ENCODE measurements around the gene SH3BP4. TPM values are rescaled to one million over a fixed set of nuclear protein-coding genes. Genes with fewer than 3 reads are reported as not detected.

Gene SH3BP4
- total RNA-seq, 4 donors from 2014 or later, result 16.5 to 32.8 (median 26.4) TPM

GRCh38 chr2:234912437-234912836 is 39.4 kb upstream of the SH3BP4 start:
- no peaks in the 10 kb centered on the region for H3K4me1 ChIP-seq
- H3K4me3 ChIP-seq, result no peak overlapping the region
- DNase-seq, result no peak
- no peaks in the 10 kb centered on the region for H3K27me3 ChIP-seq
- H3K27ac ChIP-seq, result no peak overlapping the region
- TF ChIP-seq POLR2A (IDR thresholded peaks at IDR 0.05) (no peak), CTCF (IDR thresholded peaks at IDR 0.05) (no peak)
- no peaks in the 10 kb centered on the region for H3K9me3 ChIP-seq
- H3K36me3 ChIP-seq, result no peaks in the 10 kb centered on the region

GRCh38 chr2:234913208-234913626 is 38.6 kb upstream of the SH3BP4 start:
- H3K36me3 ChIP-seq, result no peaks in the 10 kb centered on the region
- H3K4me3 ChIP-seq, result no peak overlapping the region
- H3K27me3 ChIP-seq, result no peaks in the 10 kb centered on the region
- H3K4me1 ChIP-seq, result no peaks in the 10 kb centered on the region
- TF ChIP-seq POLR2A (IDR thresholded peaks at IDR 0.05), result no peak
- TF ChIP-seq CTCF (IDR thresholded peaks at IDR 0.05), result no peak
- no peak for DNase-seq
- H3K9me3 ChIP-seq, result no peaks in the 10 kb centered on the region
- no peak overlapping the region for H3K27ac ChIP-seq

- no peaks in the 10 kb centered on the region for H3K9me3 ChIP-seq
- no peak overlapping the region for H3K4me3 ChIP-seq
- H3K27ac ChIP-seq, result no peak overlapping the region
- H3K4me1 ChIP-seq, result no peaks in the 10 kb centered on the region
- no peaks in the 10 kb centered on the region for H3K27me3 ChIP-seq
- no peaks in the 10 kb centered on the region for H3K36me3 ChIP-seq
- DNase-seq, result no peak
- no peak for TF ChIP-seq POLR2A (IDR thresholded peaks at IDR 0.05)
- TF ChIP-seq CTCF (IDR thresholded peaks at IDR 0.05), result no peak
Measured at GRCh38 chr2:234914371-234915154, 37.3 kb upstream of the SH3BP4 start.

GRCh38 chr2:234916674-234917073 is 35.1 kb upstream of the SH3BP4 start:
- Histone ChIP-seq H3K27me3 (no peaks in the 10 kb centered on the region), H3K9me3 (no peaks in the 10 kb centered on the region), H3K36me3 (no peaks in the 10 kb centered on the region), H3K27ac (no peak overlapping the region), H3K4me1 (no peaks in the 10 kb centered on the region), H3K4me3 (no peak overlapping the region)
- no peak for DNase-seq
- TF ChIP-seq POLR2A (IDR thresholded peaks at IDR 0.05), result no peak
- no peak for TF ChIP-seq CTCF (IDR thresholded peaks at IDR 0.05)

GRCh38 chr2:234917211-234917975 is 34.4 kb upstream of the SH3BP4 start:
- Histone ChIP-seq H3K27me3 (no peaks in the 10 kb centered on the region), H3K9me3 (no peaks in the 10 kb centered on the region), H3K36me3 (no peaks in the 10 kb centered on the region), H3K27ac (no peak overlapping the region), H3K4me3 (no peak overlapping the region), H3K4me1 (no peaks in the 10 kb centered on the region)
- no peak for TF ChIP-seq CTCF (IDR thresholded peaks at IDR 0.05)
- TF ChIP-seq POLR2A (IDR thresholded peaks at IDR 0.05), result no peak
- DNase-seq, result no peak

Measured in Peyer's patch (tissue), 4 donors.